SK-N-SH (cell line): Measurements from ENCODE around the gene HOXA6. TPM values are rescaled to one million over a fixed set of nuclear protein-coding genes. Genes with fewer than 3 reads are reported as not detected.

Source experiments
- CTCF ChIA-PET: fragments of 300-600, 350-600 bp; formaldehyde crosslinking; extraction: SDS; loops from one replicate; lab custom pipeline; 2021; lab: Yijun Ruan, JAX
- POLR2A ChIA-PET: fragments of 350-600 bp; sonication (Branson Sonifier 250); formaldehyde crosslinking; extraction: SDS; loops from one replicate; lab custom pipeline; 2020; ENCODE audit warnings: antibody characterized with exemption, inconsistent platforms; lab: Yijun Ruan, JAX
- DNase-seq: peaks from one replicate; pipeline ENCODE4 v3.0.0; 2012
- H2AFZ ChIP-seq: fragments of 200-600 bp; sonication (generic); 2 replicates; pipeline ENCODE4 v1.8.1; 2016; ENCODE audit warnings: antibody characterized with exemption, mild to moderate bottlenecking, low read depth
- H3F3A ChIP-seq: fragments of 200-600 bp; sonication (generic); replicated peaks from 2 replicates; pipeline ENCODE3; 2016; ENCODE audit warnings: antibody characterized with exemption, mild to moderate bottlenecking; ENCODE audit not compliant: insufficient read depth
- H3K27ac ChIP-seq, 2 experiments: fragments of 200-500 bp in 1 of 2; fragments of 200-600 bp in 1 of 2; sonication (Bioruptor generic) in 1 of 2; sonication (generic), shearing (Covaris generic) in 1 of 2; 2 replicates each; pipeline versions ENCODE4 v1.5.1 to v1.6.1; 2014 to 2016; ENCODE audit warnings: low read depth in 2 of 2, inconsistent platforms in 1 of 2, low read length in 1 of 2, mild to moderate bottlenecking in 1 of 2, mixed read lengths in 1 of 2
- H3K27me3 ChIP-seq: fragments of 200-600 bp; sonication (generic), shearing (Covaris generic); 2 replicates; pipeline ENCODE4 v1.6.1; 2016; ENCODE audit warnings: mixed run types; ENCODE audit not compliant: insufficient read depth
- H3K36me3 ChIP-seq, 2 experiments: fragments of 200-500 bp in 1 of 2; fragments of 200-600 bp in 1 of 2; sonication (Bioruptor generic) in 1 of 2; sonication (generic) in 1 of 2; replicated peaks in 1 of 2; 2 replicates each; pipeline versions ENCODE3 to v1.5.1; 2014 to 2016; ENCODE audit warnings: low read length in 1 of 2, mild to moderate bottlenecking in 1 of 2; ENCODE audit not compliant: insufficient read depth in 2 of 2, control insufficient read depth in 1 of 2
- H3K4me1 ChIP-seq, 2 experiments: fragments of 200-500 bp in 1 of 2; fragments of 200-600 bp in 1 of 2; sonication (Bioruptor generic) in 1 of 2; sonication (generic), shearing (Covaris generic) in 1 of 2; 2 replicates each; pipeline versions ENCODE4 v1.5.1 to v1.6.1; 2014 to 2016; ENCODE audit warnings: low read depth in 1 of 2, low read length in 1 of 2, mixed run types in 1 of 2; ENCODE audit not compliant: insufficient read depth in 2 of 2, control insufficient read depth in 1 of 2
- H3K4me2 ChIP-seq: fragments of 200-600 bp; sonication (generic), shearing (Covaris generic); 2 replicates; pipeline ENCODE4 v1.6.1; 2017; ENCODE audit warnings: mixed run types
- H3K4me3 ChIP-seq, 2 experiments: fragments of 200-500 bp in 1 of 2; fragments of 200-600 bp in 1 of 2; sonication (Bioruptor generic) in 1 of 2; sonication (generic), shearing (Covaris generic) in 1 of 2; 2 replicates each; pipeline versions ENCODE4 v1.5.1 to v1.8.1; 2014 to 2016; ENCODE audit warnings: low read depth in 2 of 2, inconsistent platforms in 1 of 2, low read length in 1 of 2, mild to moderate bottlenecking in 1 of 2, mixed read lengths in 1 of 2, moderate library complexity in 1 of 2
- H3K79me2 ChIP-seq: fragments of 200-600 bp; sonication (generic); 2 replicates; pipeline ENCODE4 v1.8.1; 2017; ENCODE audit warnings: mild to moderate bottlenecking; ENCODE audit not compliant: insufficient read depth
- H3K9ac ChIP-seq: fragments of 200-600 bp; sonication (generic); 2 replicates; pipeline ENCODE4 v1.6.1; 2017; ENCODE audit warnings: mixed run types
- H3K9me2 ChIP-seq: fragments of 200-600 bp; sonication (generic); 2 replicates; pipeline ENCODE4 v1.6.1; 2017; ENCODE audit warnings: mixed run types
- H3K9me3 ChIP-seq: fragments of 200-600 bp; sonication (generic); 2 replicates; pipeline ENCODE4 v1.6.1; 2017; ENCODE audit warnings: mixed run types, mild to moderate bottlenecking, moderate library complexity
- H4K20me1 ChIP-seq: fragments of 200-600 bp; sonication (generic); 2 replicates; pipeline ENCODE4 v1.6.1; 2017; ENCODE audit warnings: mild to moderate bottlenecking, mixed run types; ENCODE audit not compliant: insufficient read depth
- CHD2 ChIP-seq: fragments of 150-350 bp; IDR thresholded peaks from 2 replicates; pipeline ENCODE4 v1.6.1; 2018; ENCODE audit warnings: low read length; ENCODE audit not compliant: partially characterized antibody
- EP300 ChIP-seq, 2 experiments: IDR thresholded peaks; 2 replicates each; pipeline versions ENCODE4 v1.4.0 to v1.6.1; 2012; ENCODE audit warnings: borderline replicate concordance in 1 of 2, low read depth in 1 of 2, low read length in 1 of 2
- FOXJ3 ChIP-seq: sonication (generic); formaldehyde crosslinking; IDR thresholded peaks from 2 replicates; pipeline ENCODE4 v1.5.1; 2020; ENCODE audit warnings: mild to moderate bottlenecking, missing genetic modification reagents
- FOXM1 ChIP-seq: IDR thresholded peaks from 2 replicates; pipeline ENCODE4 v1.4.0; 2012; ENCODE audit warnings: low read depth, mild to moderate bottlenecking
- GABPA ChIP-seq: IDR thresholded peaks from 2 replicates; pipeline ENCODE4 v1.4.0; 2012; ENCODE audit warnings: low read depth, mild to moderate bottlenecking
- GATA2 ChIP-seq: sonication (generic); formaldehyde crosslinking; IDR thresholded peaks from 2 replicates; pipeline ENCODE4 v1.5.0; 2020; ENCODE audit warnings: mild to moderate bottlenecking, missing genetic modification reagents
- JUND ChIP-seq: IDR thresholded peaks from 2 replicates; pipeline ENCODE4 v1.4.0; 2012
- NFIC ChIP-seq: IDR thresholded peaks from 2 replicates; pipeline ENCODE4 v1.4.0; 2012; ENCODE audit warnings: borderline replicate concordance
- NRF1 ChIP-seq: IDR thresholded peaks from 2 replicates; pipeline ENCODE4 v1.6.1; 2012; ENCODE audit warnings: low read depth, mild to moderate bottlenecking, low read length
- POLR2AphosphoS5 ChIP-seq: IDR thresholded peaks from 2 replicates; pipeline ENCODE4 v1.6.1; 2012; ENCODE audit warnings: low read depth, low read length
- RAD21 ChIP-seq: IDR thresholded peaks from 2 replicates; pipeline ENCODE4 v1.6.1; 2012; ENCODE audit warnings: mild to moderate bottlenecking, low read length
- RXRA ChIP-seq: IDR thresholded peaks from 2 replicates; pipeline ENCODE4 v1.4.0; 2012; ENCODE audit warnings: low read depth, mild to moderate bottlenecking, borderline replicate concordance
- SIN3A ChIP-seq: IDR thresholded peaks from 2 replicates; pipeline ENCODE4 v1.6.1; 2012; ENCODE audit warnings: low read depth, mild to moderate bottlenecking, low read length, moderate library complexity, borderline replicate concordance
- SMC3 ChIP-seq: IDR thresholded peaks from 2 replicates; pipeline ENCODE4 v1.6.1; 2012; ENCODE audit warnings: low read depth, low read length, improper control_type of control experiment
- TEAD4 ChIP-seq: IDR thresholded peaks from 2 replicates; pipeline ENCODE4 v1.4.0; 2012; ENCODE audit warnings: mild to moderate bottlenecking, borderline replicate concordance; ENCODE audit not compliant: insufficient read depth
- YY1 ChIP-seq: IDR thresholded peaks from 2 replicates; pipeline ENCODE4 v1.4.0; 2012; ENCODE audit warnings: low read depth, mild to moderate bottlenecking
- WGBS: methylation state at CpG from one replicate; pipeline ENCODE4 v1.1.6; 2017; ENCODE audit warnings: low lambda C conversion rate; 5-methylcytosine and 5-hydroxymethylcytosine counted together
- polyA plus RNA-seq, 3 experiments: library from polyadenylated mRNA; depleted of rRNA; stranded (reverse); fragments of >200 nt; gene quantifications; 2 replicates each; pipeline ENCODE4 v1.2.3, GENCODE V29; 2012
- TF ChIP-seq, protein P1 (sequence below): IDR thresholded peaks from 2 replicates; pipeline ENCODE4; 2012
- TF ChIP-seq, protein P2 (sequence below): IDR thresholded peaks from 2 replicates; pipeline ENCODE4 v1.4.0; 2012; ENCODE audit warnings: low read depth, borderline replicate concordance
- TF ChIP-seq, protein P3 (sequence below): fragments of 200-600 bp; sonication (generic); IDR thresholded peaks from 2 replicates; pipeline ENCODE4 v1.6.1; 2017; ENCODE audit warnings: antibody characterized with exemption, mild to moderate bottlenecking, moderate library complexity

HOXA6 gene
- polyA plus RNA-seq, 1 of the 3 experiments (the other 2 are of a cell fraction) = not detected

DNA sequence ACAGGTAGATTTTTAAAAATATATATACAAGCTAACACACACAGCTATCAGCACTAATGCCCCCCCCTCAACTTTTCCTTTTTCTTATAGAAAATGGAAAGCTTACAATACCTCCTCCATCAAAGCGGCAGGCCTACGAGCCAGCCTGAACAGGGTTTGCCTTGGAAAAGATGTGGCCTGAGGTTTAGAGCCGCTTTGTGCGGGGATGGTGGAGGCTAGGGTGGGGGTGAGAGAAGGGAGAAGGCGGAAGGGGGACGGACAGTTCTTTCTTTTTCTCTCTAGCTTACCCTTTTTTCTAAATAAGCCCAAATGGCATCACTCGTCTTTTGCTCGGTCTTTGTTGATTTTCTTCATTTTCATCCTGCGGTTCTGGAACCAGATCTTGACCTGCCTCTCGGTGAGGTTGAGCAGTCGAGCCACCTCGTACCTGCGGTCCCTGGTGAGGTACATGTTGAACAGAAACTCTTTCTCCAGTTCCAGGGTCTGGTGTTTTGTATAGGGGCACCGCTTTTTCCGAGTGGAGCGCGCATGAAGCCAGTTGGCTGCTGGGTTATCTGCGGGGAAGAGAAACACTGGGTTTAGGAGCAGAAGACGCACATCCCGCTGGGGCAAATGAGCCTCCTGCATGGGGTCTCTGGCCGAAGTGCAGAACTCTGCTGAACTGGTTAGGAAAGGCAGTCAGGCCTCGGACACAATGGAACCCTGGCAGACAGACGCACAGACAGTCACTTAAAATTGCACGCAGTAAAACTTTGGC, 15.9 kb upstream of the HOXA6 start:
- H3K4me1 ChIP-seq = peaks cover 0 to 8% of the 10 kb centered on the region in 2 experiments; a peak in 1 of 4 replicates
- no peaks in the 10 kb centered on the region for H3K9me3 ChIP-seq
- H2AFZ ChIP-seq = no peak overlapping the region
- WGBS = 39% methylated on average over 24 of the region's 24 CpGs
- H3K36me3 ChIP-seq = no peaks in the 10 kb centered on the region
- no peak overlapping the region for H3K4me3 ChIP-seq
- no peak for TF ChIP-seq CHD2
- TF ChIP-seq, protein P1, sequence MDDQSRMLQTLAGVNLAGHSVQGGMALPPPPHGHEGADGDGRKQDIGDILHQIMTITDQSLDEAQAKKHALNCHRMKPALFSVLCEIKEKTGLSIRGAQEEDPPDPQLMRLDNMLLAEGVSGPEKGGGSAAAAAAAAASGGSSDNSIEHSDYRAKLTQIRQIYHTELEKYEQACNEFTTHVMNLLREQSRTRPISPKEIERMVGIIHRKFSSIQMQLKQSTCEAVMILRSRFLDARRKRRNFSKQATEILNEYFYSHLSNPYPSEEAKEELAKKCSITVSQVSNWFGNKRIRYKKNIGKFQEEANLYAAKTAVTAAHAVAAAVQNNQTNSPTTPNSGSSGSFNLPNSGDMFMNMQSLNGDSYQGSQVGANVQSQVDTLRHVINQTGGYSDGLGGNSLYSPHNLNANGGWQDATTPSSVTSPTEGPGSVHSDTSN = no peak
- TF ChIP-seq FOXJ3 (CRISPR knock-in tag) = no peak
- TF ChIP-seq, protein P2, sequence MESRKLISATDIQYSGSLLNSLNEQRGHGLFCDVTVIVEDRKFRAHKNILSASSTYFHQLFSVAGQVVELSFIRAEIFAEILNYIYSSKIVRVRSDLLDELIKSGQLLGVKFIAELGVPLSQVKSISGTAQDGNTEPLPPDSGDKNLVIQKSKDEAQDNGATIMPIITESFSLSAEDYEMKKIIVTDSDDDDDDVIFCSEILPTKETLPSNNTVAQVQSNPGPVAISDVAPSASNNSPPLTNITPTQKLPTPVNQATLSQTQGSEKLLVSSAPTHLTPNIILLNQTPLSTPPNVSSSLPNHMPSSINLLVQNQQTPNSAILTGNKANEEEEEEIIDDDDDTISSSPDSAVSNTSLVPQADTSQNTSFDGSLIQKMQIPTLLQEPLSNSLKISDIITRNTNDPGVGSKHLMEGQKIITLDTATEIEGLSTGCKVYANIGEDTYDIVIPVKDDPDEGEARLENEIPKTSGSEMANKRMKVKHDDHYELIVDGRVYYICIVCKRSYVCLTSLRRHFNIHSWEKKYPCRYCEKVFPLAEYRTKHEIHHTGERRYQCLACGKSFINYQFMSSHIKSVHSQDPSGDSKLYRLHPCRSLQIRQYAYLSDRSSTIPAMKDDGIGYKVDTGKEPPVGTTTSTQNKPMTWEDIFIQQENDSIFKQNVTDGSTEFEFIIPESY = no peak
- no peak for TF ChIP-seq EP300 (IDR thresholded peaks at IDR 0.05; ENCODE audit: borderline replicate concordance in 1 of 2, low read depth in 1 of 2, low read length in 1 of 2)
- TF ChIP-seq, all 33 proteins: peak for 0
- peaks cover 91% of the 10 kb centered on the region for H3K27me3 ChIP-seq
- POLR2A ChIA-PET = no interaction called here
- H4K20me1 ChIP-seq = peaks cover 3% of the 10 kb centered on the region
- no peak overlapping the region for H3K27ac ChIP-seq
- CTCF ChIA-PET = interaction anchor here (0.6 to 12.1 kb wide), 12 partner anchors 11 to 1349 kb away, joined by 3 to 270 read pairs (median 6); partner anchors contain the start of genes HOXA10, HOXA3, HOXA5 and HOXA6
- no peak for DNase-seq
- no peaks in the 10 kb centered on the region for H3K9me2 ChIP-seq
- no peak overlapping the region for H3K9ac ChIP-seq
- H3F3A ChIP-seq = peaks cover 13% of the 10 kb centered on the region
- no peak overlapping the region for H3K4me2 ChIP-seq
- no peaks in the 10 kb centered on the region for H3K79me2 ChIP-seq

DNA sequence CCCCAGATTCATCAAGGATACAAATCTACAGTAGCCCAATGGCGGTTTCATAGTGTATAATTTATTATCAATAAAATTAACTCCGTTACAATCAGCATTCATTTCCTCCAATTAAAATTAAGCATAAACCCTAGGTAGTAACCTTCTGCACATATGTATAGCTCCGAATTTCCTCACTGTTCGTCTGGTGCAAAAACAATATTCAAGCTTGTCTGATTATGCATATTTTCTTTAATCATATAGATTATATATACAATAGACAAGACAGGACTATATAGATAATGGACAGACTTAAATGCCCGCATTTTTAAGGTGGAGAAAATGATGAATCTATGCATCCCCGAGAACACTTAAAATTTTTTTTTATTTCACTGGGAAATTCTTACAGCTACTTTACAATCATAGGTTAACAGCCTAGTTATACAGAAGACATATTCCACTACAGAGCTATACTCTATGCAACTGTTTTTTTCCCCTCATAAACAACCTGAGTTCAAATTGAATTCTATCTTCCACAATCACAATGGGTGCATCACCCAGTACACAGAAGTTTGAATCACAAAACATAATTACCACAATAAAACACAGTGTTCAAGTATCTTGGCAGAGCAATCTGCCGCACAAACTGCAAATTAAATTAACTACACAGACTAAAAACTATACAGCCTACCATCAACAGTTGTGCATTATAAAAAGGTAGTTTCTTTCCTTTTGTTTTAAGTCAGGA, 15.2 kb upstream of the HOXA6 start:
- Histone ChIP-seq H2AFZ (no peak overlapping the region), H3K79me2 (no peaks in the 10 kb centered on the region), H3F3A (peaks cover 11% of the 10 kb centered on the region), H3K36me3 (no peaks in the 10 kb centered on the region), H3K9me3 (no peaks in the 10 kb centered on the region), H3K4me2 (no peak overlapping the region), H3K27ac (no peak overlapping the region), H3K9me2 (no peaks in the 10 kb centered on the region), H3K4me3 (no peak overlapping the region), H3K9ac (no peak overlapping the region), H4K20me1 (no peaks in the 10 kb centered on the region), H3K4me1 (peaks cover 0 to 8% of the 10 kb centered on the region in 2 experiments; a peak in 1 of 4 replicates), H3K27me3 (peaks cover 91% of the 10 kb centered on the region)
- no peak for DNase-seq
- CTCF ChIA-PET = interaction anchor here (0.6 to 12.1 kb wide), 18 partner anchors 12 to 1270 kb away, joined by 3 to 270 read pairs (median 6); partner anchors contain the start of genes HOXA10, HOXA3, HOXA5 and HOXA6
- 32% methylated on average over 7 of the region's 7 CpGs for WGBS
- POLR2A ChIA-PET = no interaction called here
- TF ChIP-seq, protein P3, sequence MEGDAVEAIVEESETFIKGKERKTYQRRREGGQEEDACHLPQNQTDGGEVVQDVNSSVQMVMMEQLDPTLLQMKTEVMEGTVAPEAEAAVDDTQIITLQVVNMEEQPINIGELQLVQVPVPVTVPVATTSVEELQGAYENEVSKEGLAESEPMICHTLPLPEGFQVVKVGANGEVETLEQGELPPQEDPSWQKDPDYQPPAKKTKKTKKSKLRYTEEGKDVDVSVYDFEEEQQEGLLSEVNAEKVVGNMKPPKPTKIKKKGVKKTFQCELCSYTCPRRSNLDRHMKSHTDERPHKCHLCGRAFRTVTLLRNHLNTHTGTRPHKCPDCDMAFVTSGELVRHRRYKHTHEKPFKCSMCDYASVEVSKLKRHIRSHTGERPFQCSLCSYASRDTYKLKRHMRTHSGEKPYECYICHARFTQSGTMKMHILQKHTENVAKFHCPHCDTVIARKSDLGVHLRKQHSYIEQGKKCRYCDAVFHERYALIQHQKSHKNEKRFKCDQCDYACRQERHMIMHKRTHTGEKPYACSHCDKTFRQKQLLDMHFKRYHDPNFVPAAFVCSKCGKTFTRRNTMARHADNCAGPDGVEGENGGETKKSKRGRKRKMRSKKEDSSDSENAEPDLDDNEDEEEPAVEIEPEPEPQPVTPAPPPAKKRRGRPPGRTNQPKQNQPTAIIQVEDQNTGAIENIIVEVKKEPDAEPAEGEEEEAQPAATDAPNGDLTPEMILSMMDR = no peak
- TF ChIP-seq GABPA (no peak), RXRA (no peak), FOXM1 (no peak), NRF1 (no peak), SMC3 (no peak), RAD21 (no peak), YY1 (no peak), GATA2 (CRISPR knock-in tag) (no peak), JUND (no peak), TEAD4 (no peak), SIN3A (no peak), POLR2AphosphoS5 (no peak), NFIC (no peak)
- TF ChIP-seq, protein P2 = no peak
